Body of pancreas (tissue), 4 donors: ENCODE data around the gene NHLRC2. TPM values are rescaled to one million over a fixed set of nuclear protein-coding genes. Genes with fewer than 3 reads are reported as not detected.
"Not testable (repeated sequence)": the region's sequence is repeated elsewhere in the genome, so short reads cannot be mapped to it uniquely, and the experiment has no call there.

Experiments
- ATAC-seq: fragments of 150-250 bp; one replicate; pipeline ENCODE4 v1.9.1; 2016
- DNase-seq, 4 donors: peaks; one replicate each; pipeline ENCODE4 v3.0.0-alpha.2; 2019
- H3K27ac ChIP-seq, 4 donors: fragments of 200-600 bp; sonication (generic); 1 replicate in 3 of 4; 2 replicates in 1 of 4; pipeline versions ENCODE4 v1.5.1 to v1.6.1; 2016 to 2019; ENCODE audit warnings: mild to moderate bottlenecking in 1 of 4, mixed read lengths in 1 of 4, moderate library complexity in 1 of 4
- H3K27me3 ChIP-seq, 2 donors: fragments of 200-600 bp; sonication (generic); one replicate each; pipeline ENCODE4 v1.6.0; 2016; ENCODE audit warnings: mild to moderate bottlenecking in 1 of 2
- H3K36me3 ChIP-seq, 2 donors: fragments of 200-600 bp; sonication (generic); replicated peaks in 1 of 2; 2 replicates each; pipeline ENCODE4 v1.5.1; 2016; ENCODE audit warnings: low read depth in 2 of 2; ENCODE audit not compliant: insufficient read depth in 1 of 2
- H3K4me1 ChIP-seq: fragments of 200-600 bp; sonication (generic); one replicate; pipeline ENCODE4 v1.6.0; 2016
- H3K4me3 ChIP-seq, 2 donors: fragments of 200-600 bp; sonication (generic); 1 replicate in 1 of 2; 2 replicates in 1 of 2; pipeline ENCODE4 v1.5.1; 2016 to 2019
- H3K9me3 ChIP-seq, 3 donors: fragments of 200-600 bp; sonication (generic); 1 replicate in 2 of 3; 2 replicates in 1 of 3; pipeline ENCODE4 v1.5.1; 2016
- POLR2A ChIP-seq, 3 donors: fragments of 450-650 bp; IDR thresholded peaks; one replicate each; pipeline ENCODE4 v1.6.1; 2016; ENCODE audit warnings: antibody characterized with exemption in 3 of 3, mild to moderate bottlenecking in 2 of 3
- WGBS, 2 donors: methylation state at CpG; one replicate each; pipeline ENCODE4 v1.1.5; 2017; 5-methylcytosine and 5-hydroxymethylcytosine counted together
- intact Hi-C: fragments of 100-400 bp; cut with DNase I; formaldehyde crosslinking; loops from one replicate; pipeline ENCODE4 v1.15.1; 2023
- total RNA-seq, 2 donors: library from RNA; depleted of rRNA; stranded (reverse); fragments of >200 nt; gene quantifications; one replicate each; pipeline ENCODE4 v1.1.0, GENCODE V29; 2016
- TF ChIP-seq, protein P1 (sequence below), 7 experiments: fragments of 450-650 bp in 4 of 7; fragments of 200-600 bp in 3 of 7; sonication (generic) in 3 of 7; IDR thresholded peaks; one replicate each; pipeline ENCODE4 v1.5.1; 2016 to 2019; ENCODE audit warnings: antibody characterized with exemption in 7 of 7

Gene NHLRC2, protein sequence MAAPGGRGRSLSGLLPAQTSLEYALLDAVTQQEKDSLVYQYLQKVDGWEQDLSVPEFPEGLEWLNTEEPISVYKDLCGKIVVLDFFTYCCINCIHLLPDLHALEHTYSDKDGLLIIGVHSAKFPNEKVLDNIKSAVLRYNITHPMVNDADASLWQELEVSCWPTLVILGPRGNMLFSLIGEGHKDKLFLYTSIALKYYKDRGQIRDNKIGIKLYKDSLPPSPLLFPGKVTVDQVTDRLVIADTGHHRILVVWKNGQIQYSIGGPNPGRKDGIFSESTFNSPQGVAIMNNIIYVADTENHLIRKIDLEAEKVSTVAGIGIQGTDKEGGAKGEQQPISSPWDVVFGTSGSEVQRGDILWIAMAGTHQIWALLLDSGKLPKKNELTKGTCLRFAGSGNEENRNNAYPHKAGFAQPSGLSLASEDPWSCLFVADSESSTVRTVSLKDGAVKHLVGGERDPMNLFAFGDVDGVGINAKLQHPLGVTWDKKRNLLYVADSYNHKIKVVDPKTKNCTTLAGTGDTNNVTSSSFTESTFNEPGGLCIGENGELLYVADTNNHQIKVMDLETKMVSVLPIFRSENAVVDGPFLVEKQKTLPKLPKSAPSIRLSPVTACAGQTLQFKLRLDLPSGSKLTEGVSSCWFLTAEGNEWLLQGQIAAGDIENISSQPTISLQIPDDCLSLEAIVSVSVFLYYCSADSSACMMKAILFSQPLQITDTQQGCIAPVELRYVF
- 10 to 100 TPM; 17.9 to 50.4 TPM for total RNA-seq

DNA sequence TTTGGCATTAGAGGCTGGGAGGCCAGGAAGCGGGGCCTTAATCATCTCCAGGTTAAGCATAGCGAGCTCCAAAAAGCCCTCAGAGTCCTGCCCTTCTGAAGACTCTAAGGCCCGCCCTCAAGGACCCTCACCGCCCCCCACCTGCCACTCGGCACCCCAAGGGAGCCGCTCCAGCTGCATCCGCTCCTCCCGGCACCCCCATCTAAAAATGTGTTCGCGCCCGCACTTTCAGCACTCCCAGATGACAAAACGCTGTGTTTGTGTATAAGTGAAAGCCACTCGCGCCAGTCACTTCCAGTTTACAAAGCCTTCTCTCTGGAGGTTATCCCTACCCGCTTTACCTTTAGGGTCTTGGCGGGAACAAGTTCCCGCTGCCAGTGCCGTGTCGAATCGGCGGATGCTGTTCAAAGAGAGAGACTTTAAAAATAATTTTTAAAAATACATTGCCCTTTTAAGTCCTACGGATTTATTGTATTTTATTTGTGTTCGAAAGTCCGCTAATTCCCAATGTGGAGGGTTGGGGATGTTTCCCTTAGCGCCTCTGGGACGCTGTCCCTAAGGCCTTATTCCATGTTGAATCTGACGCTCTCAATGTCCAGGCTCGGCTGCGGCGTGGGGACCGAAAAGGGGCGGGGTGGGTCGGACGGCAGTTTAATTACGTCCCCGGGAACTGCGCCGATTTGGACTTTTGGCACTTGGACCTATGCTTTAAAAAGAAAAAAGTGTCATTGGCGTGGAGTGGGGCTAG, at the start of gene NHLRC2, which contains the start of gene DCLRE1A:
NHLRC2 (plus strand) TSS at position 649 of the 748 bp plus-strand sequence. CDS start 212 bp downstream, outside the sequence.
DCLRE1A (minus strand) TSS at position 70 of the 748 bp plus-strand sequence. CDS start 900 bp downstream, outside the sequence.
- H3K36me3 ChIP-seq: no peaks in the 10 kb centered on the region
- intact Hi-C loops: no loop called here
- peak within 1 kb of the TSS; percentile 86 to 90 for H3K4me3 ChIP-seq
- H3K27me3 ChIP-seq: no peaks in the 10 kb centered on the region
- peaks cover 61% of the 10 kb centered on the region for H3K4me1 ChIP-seq
- TF ChIP-seq, protein P1, sequence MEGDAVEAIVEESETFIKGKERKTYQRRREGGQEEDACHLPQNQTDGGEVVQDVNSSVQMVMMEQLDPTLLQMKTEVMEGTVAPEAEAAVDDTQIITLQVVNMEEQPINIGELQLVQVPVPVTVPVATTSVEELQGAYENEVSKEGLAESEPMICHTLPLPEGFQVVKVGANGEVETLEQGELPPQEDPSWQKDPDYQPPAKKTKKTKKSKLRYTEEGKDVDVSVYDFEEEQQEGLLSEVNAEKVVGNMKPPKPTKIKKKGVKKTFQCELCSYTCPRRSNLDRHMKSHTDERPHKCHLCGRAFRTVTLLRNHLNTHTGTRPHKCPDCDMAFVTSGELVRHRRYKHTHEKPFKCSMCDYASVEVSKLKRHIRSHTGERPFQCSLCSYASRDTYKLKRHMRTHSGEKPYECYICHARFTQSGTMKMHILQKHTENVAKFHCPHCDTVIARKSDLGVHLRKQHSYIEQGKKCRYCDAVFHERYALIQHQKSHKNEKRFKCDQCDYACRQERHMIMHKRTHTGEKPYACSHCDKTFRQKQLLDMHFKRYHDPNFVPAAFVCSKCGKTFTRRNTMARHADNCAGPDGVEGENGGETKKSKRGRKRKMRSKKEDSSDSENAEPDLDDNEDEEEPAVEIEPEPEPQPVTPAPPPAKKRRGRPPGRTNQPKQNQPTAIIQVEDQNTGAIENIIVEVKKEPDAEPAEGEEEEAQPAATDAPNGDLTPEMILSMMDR (IDR thresholded peaks at IDR 0.05): no peak
- TF ChIP-seq POLR2A (IDR thresholded peaks at IDR 0.05): peak in 2 of 3 donors; percentile 64
- no peaks in the 10 kb centered on the region for H3K9me3 ChIP-seq
- peak within 1 kb of the TSS; percentile 63 to 98 (median 94) for H3K27ac ChIP-seq
- peak; percentile 70 to 86 (median 78) for DNase-seq
- ATAC-seq: peak; percentile 81
- WGBS, 2 donors: 0% methylated on average over 39 of the region's 39 CpGs

DNA sequence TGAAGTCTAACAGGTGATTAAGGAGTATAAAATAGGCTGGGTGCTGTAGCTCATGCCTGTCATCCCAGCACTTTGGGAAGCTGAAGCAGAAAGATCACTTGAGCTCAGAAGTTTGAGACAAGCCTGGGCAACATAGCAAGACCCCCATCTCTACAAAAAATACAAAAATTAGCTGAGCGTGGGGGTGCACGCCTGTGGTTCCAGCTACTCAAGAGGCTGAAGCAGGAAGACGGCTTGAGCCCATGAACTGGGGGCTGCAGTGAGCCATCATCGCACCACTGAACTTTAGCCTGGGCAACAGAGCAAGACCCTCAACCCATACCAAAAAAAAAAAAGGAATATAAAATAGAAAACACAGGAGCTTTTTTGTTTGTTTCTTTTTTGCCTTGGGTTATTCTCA, 48.0 kb upstream of the NHLRC2 start:
- Histone ChIP-seq H3K27me3 (no peaks in the 10 kb centered on the region), H3K27ac (no peak overlapping the region), H3K36me3 (no peaks in the 10 kb centered on the region), H3K9me3 (no peaks in the 10 kb centered on the region), H3K4me3 (no peak overlapping the region), H3K4me1 (no peaks in the 10 kb centered on the region)
- no peak for ATAC-seq
- DNase-seq: no peak
- TF ChIP-seq POLR2A (IDR thresholded peaks at IDR 0.05): no peak
- TF ChIP-seq, protein P1 (IDR thresholded peaks at IDR 0.05): no peak
- 93 to 98% methylated on average over 4 of the region's 4 CpGs for WGBS, 2 donors
- intact Hi-C loops: loop anchor here (5.0 kb wide), 1 partner anchor 291 kb away; no protein-coding TSS in a partner anchor

DNA sequence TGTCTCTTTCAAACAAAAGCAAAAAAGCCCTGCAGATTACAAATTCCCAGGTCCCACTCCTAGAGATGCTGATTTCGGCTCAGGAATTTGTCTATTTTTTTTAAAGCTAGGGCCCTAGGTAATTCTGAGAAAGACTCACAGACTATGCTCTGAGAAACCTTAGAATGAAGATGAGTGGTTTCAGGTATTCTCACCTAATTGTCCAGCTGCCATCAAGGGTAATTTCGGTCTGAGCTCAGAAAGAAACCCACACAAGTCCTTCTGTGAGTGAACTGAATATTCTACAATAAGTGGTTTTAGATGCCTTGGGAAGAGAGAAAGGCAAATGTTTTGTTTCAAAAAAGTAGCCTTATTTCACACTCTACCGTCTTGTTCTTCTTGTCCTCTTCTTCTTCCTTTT, 46.3 kb upstream of the NHLRC2 start:
- TF ChIP-seq, protein P1 (IDR thresholded peaks at IDR 0.05): no peak
- TF ChIP-seq POLR2A (IDR thresholded peaks at IDR 0.05): no peak
- DNase-seq (no peak), ATAC-seq (no peak)
- Histone ChIP-seq H3K27ac (no peak overlapping the region), H3K9me3 (no peaks in the 10 kb centered on the region), H3K36me3 (no peaks in the 10 kb centered on the region), H3K4me3 (no peak overlapping the region), H3K4me1 (no peaks in the 10 kb centered on the region), H3K27me3 (no peaks in the 10 kb centered on the region)
- intact Hi-C loops: loop anchor here (5.0 kb wide), 1 partner anchor 289 kb away; no protein-coding TSS in a partner anchor
- WGBS, 2 donors: 83 to 87% methylated on average over 3 of the region's 3 CpGs

DNA sequence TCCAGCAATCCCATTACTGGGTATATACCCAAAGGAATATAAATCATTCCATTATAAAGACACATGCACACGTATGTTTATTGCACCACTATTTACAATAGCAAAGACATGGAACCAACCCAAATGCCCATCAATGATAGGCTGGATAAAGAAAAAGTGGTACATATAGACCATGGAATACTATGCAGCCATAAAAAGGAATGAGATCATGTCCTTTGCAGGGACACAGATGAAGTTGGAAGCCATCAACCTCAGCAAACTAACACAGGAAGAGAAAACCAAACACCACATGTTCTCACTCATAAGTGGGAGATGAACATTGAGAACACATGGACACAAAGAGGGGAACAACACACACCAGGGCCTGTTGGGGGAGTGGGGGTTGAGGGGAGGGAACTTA, 39.8 kb upstream of the NHLRC2 start:
- H3K27me3 ChIP-seq, ATAC-seq, DNase-seq, H3K27ac ChIP-seq, H3K4me3 ChIP-seq, H3K9me3 ChIP-seq, intact Hi-C loops, H3K36me3 ChIP-seq: not testable (repeated sequence)
- H3K4me1 ChIP-seq: peaks cover 13% of the 10 kb centered on the region
- 90 to 91% methylated on average over 1 of the region's 1 CpG for WGBS, 2 donors
